BLaER1 treated with 17β-estradiol and CSF1 and Interleukin-3, amounts not matched to agents 10 nM and 100 nM (cell line): Measurements from ENCODE around the gene CYB5B.
A peak's percentile ranks its signal among the peaks of the same experiment; 100 is the strongest.

Experiments
- H3K27ac ChIP-seq, 11 experiments: shearing (Covaris generic); formaldehyde crosslinking; 2 replicates each; pipeline ENCODE4 v1.8.1; 2022
- H3K27me3 ChIP-seq, 11 experiments: shearing (Covaris generic); formaldehyde crosslinking; 2 replicates each; pipeline ENCODE4 v1.8.1; 2022
- H3K36me3 ChIP-seq, 11 experiments: shearing (Covaris generic); formaldehyde crosslinking; 2 replicates each; pipeline ENCODE4 v1.8.1; 2022
- H3K4me1 ChIP-seq, 10 experiments: shearing (Covaris generic); formaldehyde crosslinking; 2 replicates each; pipeline ENCODE4 v1.8.1; 2022
- H3K4me2 ChIP-seq, 11 experiments: shearing (Covaris generic); formaldehyde crosslinking; 2 replicates each; pipeline ENCODE4 v1.8.1; 2022
- H3K4me3 ChIP-seq, 10 experiments: shearing (Covaris generic); formaldehyde crosslinking; 2 replicates each; pipeline ENCODE4 v1.8.1; 2022
- H3K9ac ChIP-seq, 11 experiments: shearing (Covaris generic); formaldehyde crosslinking; 2 replicates each; pipeline ENCODE4 v1.8.1; 2022
- H3K9me3 ChIP-seq, 11 experiments: shearing (Covaris generic); formaldehyde crosslinking; replicated peaks in 1 of 11; 2 replicates each; pipeline ENCODE4 v1.8.1; 2022
- H4K20me1 ChIP-seq, 11 experiments: shearing (Covaris generic); formaldehyde crosslinking; 2 replicates each; pipeline ENCODE4 v1.8.1; 2022
- Cebpa-rat ChIP-seq, 11 experiments: shearing (Covaris generic); IDR thresholded peaks; 2 replicates each; pipeline ENCODE4 v1.8.1; 2022

Gene CYB5B

GRCh38 chr16:69405757-69406156 lies 18.7 kb upstream of the CYB5B start:
- H3K4me1 ChIP-seq: peaks cover 9 to 32% (median 20%) of the 10 kb centered on the region in 10 experiments
- H3K4me3 ChIP-seq: no peak overlapping the region
- peaks cover 0 to 10% (median 6%) of the 10 kb centered on the region in 11 experiments; a peak in 8 of 22 replicates for H3K9me3 ChIP-seq
- no peak overlapping the region for H3K4me2 ChIP-seq
- no peak overlapping the region for H3K27ac ChIP-seq
- H3K36me3 ChIP-seq: no peaks in the 10 kb centered on the region
- no peaks in the 10 kb centered on the region for H4K20me1 ChIP-seq
- H3K27me3 ChIP-seq: no peaks in the 10 kb centered on the region
- H3K9ac ChIP-seq: no peak overlapping the region
- TF ChIP-seq Cebpa-rat (IDR thresholded peaks at IDR 0.05): no peak

GRCh38 chr16:69406780-69407331 lies 17.6 kb upstream of the CYB5B start:
- H3K4me1 ChIP-seq: peaks cover 9 to 21% (median 16%) of the 10 kb centered on the region in 10 experiments

GRCh38 chr16:69407702-69408323 lies 16.6 kb upstream of the CYB5B start:
- H4K20me1 ChIP-seq: no peaks in the 10 kb centered on the region
- H3K27me3 ChIP-seq: no peaks in the 10 kb centered on the region
- H3K4me2 ChIP-seq: no peak overlapping the region
- no peak for TF ChIP-seq Cebpa-rat (IDR thresholded peaks at IDR 0.05)
- H3K36me3 ChIP-seq: no peaks in the 10 kb centered on the region
- H3K27ac ChIP-seq: no peak overlapping the region
- no peak overlapping the region for H3K9ac ChIP-seq
- peaks cover 0 to 10% (median 6%) of the 10 kb centered on the region in 11 experiments; a peak in 8 of 22 replicates for H3K9me3 ChIP-seq
- H3K4me3 ChIP-seq: no peak overlapping the region
- peaks cover 0 to 12% (median 7%) of the 10 kb centered on the region in 10 experiments; a peak in 18 of 20 replicates for H3K4me1 ChIP-seq

More at GRCh38 chr16:69406780-69407331, 17.6 kb upstream of the CYB5B start:
- no peak overlapping the region for H3K27ac ChIP-seq
- no peaks in the 10 kb centered on the region for H3K36me3 ChIP-seq
- no peak overlapping the region for H3K4me3 ChIP-seq
- no peak overlapping the region for H3K9ac ChIP-seq
- H3K27me3 ChIP-seq: no peaks in the 10 kb centered on the region
- no peak overlapping the region for H3K4me2 ChIP-seq
- H3K9me3 ChIP-seq: peaks cover 0 to 10% (median 6%) of the 10 kb centered on the region in 11 experiments; a peak in 8 of 22 replicates
- no peak for TF ChIP-seq Cebpa-rat (IDR thresholded peaks at IDR 0.05)
- H4K20me1 ChIP-seq: no peaks in the 10 kb centered on the region

DNA sequence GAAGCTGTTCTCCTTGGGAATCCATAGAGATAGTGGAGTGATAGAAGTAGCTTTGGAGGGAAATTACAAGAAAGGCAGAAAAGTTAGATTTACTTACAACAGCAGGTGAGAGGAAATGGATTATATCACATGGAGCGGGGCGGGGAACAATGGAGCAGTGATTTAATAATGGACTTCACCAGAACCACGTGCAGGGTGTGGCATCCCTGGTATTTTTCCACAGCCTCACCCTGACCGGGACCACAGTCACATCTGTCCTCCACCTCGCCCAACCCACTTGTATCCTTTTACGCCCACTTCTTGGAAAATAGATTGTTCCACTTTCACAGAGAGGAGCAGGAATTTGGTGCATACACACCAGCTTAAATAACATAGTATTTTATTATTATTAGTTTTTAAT lies 15.9 kb upstream of the CYB5B start:
- Histone ChIP-seq H3K4me2 (no peak overlapping the region), H3K36me3 (no peaks in the 10 kb centered on the region), H3K4me1 (peaks cover 0 to 12% (median 2%) of the 10 kb centered on the region in 10 experiments; a peak in 6 of 20 replicates), H3K9ac (no peak overlapping the region), H3K27me3 (no peaks in the 10 kb centered on the region), H3K4me3 (no peak overlapping the region), H4K20me1 (no peaks in the 10 kb centered on the region), H3K27ac (no peak overlapping the region), H3K9me3 (peaks cover 0 to 10% (median 6%) of the 10 kb centered on the region in 11 experiments; a peak in 8 of 22 replicates)
- no peak for TF ChIP-seq Cebpa-rat (IDR thresholded peaks at IDR 0.05)

DNA sequence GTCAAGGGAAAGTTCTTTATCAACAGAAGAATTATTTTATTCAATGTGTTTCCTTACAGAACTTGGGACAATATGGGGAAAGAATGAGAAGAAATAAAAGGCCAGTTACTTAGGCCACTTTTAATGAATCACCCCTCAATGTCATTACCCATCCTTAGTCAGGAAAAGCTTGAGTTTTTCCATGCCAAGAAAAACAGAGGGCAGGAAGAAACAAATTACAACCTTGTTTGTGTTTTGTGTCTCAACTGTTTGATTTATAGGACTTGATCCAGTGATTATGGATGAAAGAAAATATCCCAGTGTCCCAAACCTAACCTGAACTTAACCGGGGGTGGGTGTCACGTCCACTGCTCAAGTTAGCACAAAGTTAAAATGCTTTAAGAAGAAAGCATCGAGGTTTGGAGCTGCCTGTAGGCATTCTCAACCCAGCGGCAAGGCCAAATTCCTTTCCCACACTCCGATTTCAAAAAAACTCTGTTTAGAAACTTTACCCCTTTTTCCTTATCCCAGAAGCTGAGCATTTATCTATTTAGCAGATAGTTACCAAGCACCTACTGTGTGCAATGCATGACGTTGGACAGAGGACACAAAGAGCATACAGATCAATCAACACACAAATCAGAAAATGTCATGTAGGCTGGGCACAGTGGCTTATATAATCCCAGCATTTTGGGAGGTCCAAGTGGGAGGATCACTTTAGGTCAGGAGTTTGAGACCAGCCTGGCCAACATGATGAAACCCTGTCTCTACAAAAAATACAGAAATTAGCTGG lies 14.0 kb upstream of the CYB5B start:
- no peak overlapping the region for H3K4me3 ChIP-seq
- no peaks in the 10 kb centered on the region for H4K20me1 ChIP-seq
- H3K36me3 ChIP-seq: no peaks in the 10 kb centered on the region
- H3K9me3 ChIP-seq: peaks cover 0 to 10% (median 6%) of the 10 kb centered on the region in 11 experiments; a peak in 8 of 22 replicates
- H3K4me1 ChIP-seq: peaks cover 0 to 12% (median 0%) of the 10 kb centered on the region in 10 experiments; a peak in 4 of 20 replicates
- H3K9ac ChIP-seq: no peak overlapping the region
- no peak overlapping the region for H3K4me2 ChIP-seq
- no peaks in the 10 kb centered on the region for H3K27me3 ChIP-seq
- no peak overlapping the region for H3K27ac ChIP-seq
- TF ChIP-seq Cebpa-rat (IDR thresholded peaks at IDR 0.05): no peak

DNA sequence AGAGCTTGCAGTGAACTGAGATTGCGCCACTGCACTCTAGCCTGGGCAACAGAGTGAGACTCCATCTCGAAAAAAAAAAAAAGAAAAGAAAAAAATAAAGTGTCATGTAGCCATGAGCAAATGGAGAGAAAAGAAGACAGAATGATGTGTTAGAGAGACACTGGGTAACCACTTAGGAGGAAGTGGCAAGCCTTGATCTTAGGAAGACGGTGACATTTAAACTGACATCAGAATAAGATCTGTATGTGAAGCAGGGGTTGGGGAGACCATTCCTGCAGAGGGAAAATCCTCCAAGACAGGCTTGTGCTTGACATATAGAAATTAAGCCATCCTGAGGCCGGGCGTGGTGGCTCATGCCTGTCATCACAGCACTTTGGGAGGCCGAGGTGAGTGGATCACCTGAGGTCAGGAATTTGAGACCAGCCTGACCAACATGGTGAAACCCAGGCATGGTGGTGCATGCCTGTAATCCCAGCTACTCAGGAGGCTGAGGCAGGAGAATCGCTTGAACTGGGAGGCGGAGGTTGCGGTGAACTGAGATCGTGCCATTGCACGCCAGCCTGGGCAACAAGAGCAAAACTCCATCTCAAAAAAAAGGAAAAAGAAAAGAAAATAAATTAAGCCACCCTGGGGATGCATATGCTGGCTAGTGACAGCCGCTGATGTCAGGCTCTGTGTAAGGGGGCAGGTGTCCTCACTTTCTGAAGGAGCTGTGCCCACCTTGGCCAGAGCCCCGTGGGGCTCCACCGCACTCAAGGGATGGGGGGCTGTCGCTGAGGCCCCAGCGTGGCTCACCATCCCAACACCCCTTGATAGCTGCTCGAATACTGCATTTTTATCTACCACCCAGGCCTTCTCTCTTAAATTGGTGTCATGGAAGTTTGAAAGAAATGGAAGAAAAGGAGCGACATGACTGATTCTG lies 13.1 kb upstream of the CYB5B start:
- Histone ChIP-seq H3K36me3 (no peaks in the 10 kb centered on the region), H3K27me3 (no peaks in the 10 kb centered on the region), H3K4me1 (peaks cover 0 to 12% (median 0%) of the 10 kb centered on the region in 10 experiments; a peak in 4 of 20 replicates), H4K20me1 (no peaks in the 10 kb centered on the region), H3K9me3 (peaks cover 0 to 10% (median 6%) of the 10 kb centered on the region in 11 experiments; a peak in 8 of 22 replicates), H3K9ac (no peak overlapping the region), H3K4me2 (no peak overlapping the region), H3K4me3 (no peak overlapping the region), H3K27ac (no peak overlapping the region)
- no peak for TF ChIP-seq Cebpa-rat (IDR thresholded peaks at IDR 0.05)

DNA sequence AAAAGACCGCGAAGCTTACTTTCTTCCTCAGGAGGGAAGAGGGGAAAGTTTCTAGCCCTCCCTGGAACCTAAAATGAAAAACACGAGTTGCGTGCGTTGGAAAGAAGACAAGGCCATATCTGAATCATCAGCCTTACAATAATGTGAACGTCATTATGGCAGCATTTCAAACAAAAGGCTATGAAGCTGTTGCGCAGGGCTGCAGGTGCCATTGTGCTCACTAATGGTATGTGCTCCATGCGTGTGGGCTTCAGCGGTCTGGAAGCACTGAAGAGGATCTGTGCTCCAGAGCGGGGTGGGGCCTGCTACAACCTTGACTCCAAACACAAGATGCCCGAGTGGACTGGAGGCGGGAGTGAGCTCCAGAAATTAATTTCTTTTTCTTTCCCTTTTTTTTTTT lies 12.1 kb upstream of the CYB5B start:
- Histone ChIP-seq H3K4me1 (peaks cover 0 to 12% (median 0%) of the 10 kb centered on the region in 10 experiments; a peak in 4 of 20 replicates), H3K9me3 (peaks cover 0 to 3% (median under 1%) of the 10 kb centered on the region in 11 experiments; a peak in 4 of 22 replicates), H3K4me3 (no peak overlapping the region), H3K4me2 (no peak overlapping the region), H3K27ac (no peak overlapping the region), H3K36me3 (no peaks in the 10 kb centered on the region), H3K9ac (no peak overlapping the region), H4K20me1 (no peaks in the 10 kb centered on the region), H3K27me3 (no peaks in the 10 kb centered on the region)
- no peak for TF ChIP-seq Cebpa-rat (IDR thresholded peaks at IDR 0.05)

- no peaks in the 10 kb centered on the region for H3K36me3 ChIP-seq
- TF ChIP-seq Cebpa-rat (IDR thresholded peaks at IDR 0.05): no peak
Observed at GRCh38 chr16:69413045-69413664, 11.3 kb upstream of the CYB5B start.

More at GRCh38 chr16:69413045-69413664, 11.3 kb upstream of the CYB5B start:
- Histone ChIP-seq H3K27ac (no peak overlapping the region), H3K4me2 (0 out of 22 replicates have a peak overlapping the region, but pooled peaks of 1 of the 11 experiments have one; percentile 6), H3K9ac (no peak overlapping the region), H3K4me1 (peaks cover 0 to 12% (median 0%) of the 10 kb centered on the region in 10 experiments; a peak in 4 of 20 replicates), H3K9me3 (no peaks in the 10 kb centered on the region), H3K27me3 (no peaks in the 10 kb centered on the region), H4K20me1 (no peaks in the 10 kb centered on the region), H3K4me3 (no peak overlapping the region)
